Inflammatory macrophage treated with lipopolysaccharide for 4 hours (primary cell): Measurements from ENCODE around the gene OXA1L.
A peak's percentile ranks its signal among the peaks of the same experiment; 100 is the strongest.
"Not testable (repeated sequence)": the region's sequence is repeated elsewhere in the genome, so short reads cannot be mapped to it uniquely, and the experiment has no call there.

Source experiments
- DNase-seq: peaks from one replicate; pipeline ENCODE4 v3.0.0-alpha.2; 2020

OXA1L gene

DNA sequence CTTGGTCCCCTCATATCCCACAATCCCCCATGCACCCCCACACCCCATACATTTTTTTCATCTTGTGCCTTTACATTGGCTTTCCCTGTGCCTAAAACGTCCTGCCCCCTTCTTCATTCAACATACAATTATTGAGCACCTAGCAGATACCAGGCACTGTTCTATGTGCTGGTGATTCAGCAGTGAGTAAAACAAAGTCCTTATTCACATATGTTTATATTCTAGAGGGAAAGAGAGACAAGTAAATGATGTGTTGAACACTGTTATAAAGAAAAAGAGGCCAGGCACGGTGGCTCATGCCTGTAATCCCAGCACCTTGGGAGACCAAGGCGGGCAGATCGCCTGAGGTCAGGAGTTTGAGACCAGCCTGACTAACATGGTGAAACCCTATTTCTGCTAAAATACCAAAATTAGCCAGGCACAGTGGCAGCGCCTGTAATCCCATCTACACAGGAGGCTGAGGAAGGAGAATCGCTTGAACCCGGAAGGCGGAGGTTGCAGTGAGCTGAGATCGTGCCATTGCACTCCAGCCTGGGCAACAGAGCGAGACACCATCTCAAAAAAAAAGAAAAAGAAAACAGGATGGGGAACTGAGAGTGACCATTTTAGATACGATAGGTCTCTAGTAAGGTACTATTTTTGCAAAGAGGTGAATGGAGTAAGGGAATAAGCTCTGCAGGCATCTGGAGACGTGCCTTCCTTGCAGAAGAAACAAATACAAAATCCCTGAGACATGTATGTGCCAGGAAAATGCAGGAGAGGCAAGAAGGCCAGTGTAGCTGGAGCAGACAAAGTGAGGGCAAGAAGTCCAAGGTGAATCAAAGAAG is 36.6 kb downstream of the OXA1L start:
- no peak for DNase-seq

DNA sequence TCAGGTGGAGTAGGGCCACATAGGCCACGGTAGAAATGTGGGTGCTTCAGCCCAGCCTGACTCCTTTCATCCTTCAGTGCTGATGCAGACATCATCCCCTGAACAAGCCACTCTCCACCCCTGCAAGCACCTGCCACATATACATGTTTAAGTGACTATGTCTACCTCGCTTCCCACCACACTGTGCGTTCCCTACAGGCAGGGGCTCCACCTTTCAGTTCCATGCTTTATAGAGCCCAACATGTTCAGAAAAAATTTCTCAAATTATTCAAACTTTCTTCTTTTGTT is 37.1 kb downstream of the OXA1L start:
- no peak for DNase-seq

DNA sequence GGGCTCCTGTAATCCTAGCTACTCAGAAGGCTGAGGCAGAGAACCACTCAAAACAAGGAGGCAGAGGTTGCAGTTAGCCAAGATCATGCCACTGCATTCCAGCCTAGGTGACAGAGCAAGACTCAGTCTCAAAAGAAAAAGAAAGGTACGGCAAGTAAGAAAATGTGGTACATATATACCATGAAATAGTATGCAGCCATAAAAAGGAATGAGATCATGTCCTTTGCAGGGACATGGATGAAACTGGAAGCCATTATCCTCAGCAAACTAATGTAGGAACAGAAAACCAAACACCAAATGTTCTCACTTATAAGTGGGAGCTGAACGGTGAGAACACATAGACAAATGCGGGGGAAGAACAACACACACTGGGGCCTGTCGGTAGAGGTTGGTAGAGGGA is 38.7 kb downstream of the OXA1L start:
- not testable (repeated sequence) for DNase-seq

DNA sequence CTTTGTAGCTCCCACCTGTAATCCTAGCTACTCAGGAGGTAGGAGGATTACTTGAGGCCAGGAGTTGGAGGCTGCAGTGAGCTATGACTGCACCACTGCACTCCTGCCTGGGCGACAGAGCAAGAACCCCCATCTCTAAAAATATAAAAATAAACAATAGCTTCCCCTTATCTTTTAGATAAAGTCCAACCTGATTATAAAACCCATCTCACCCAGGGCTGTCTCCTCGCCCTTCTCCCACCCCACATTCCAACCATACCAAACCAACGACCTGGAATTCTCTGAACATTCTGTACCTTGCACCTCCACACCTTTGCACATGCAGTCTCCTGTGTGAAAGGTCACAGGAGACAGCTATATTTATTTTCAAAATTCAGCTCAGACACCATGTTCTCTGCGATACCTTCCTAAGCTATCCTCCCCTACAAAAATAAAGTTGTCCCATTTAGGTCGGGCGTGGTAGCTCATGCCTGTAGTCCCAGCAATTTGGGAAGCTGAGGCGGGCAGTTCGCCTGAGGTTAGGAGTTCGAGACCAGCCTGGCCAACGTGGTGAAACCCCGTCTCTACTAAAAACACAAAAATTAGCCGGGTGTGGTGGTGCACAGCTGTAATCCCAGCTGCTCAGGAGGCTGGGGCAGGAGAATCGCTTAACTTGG is 41.1 kb downstream of the OXA1L start:
- no peak for DNase-seq

DNA sequence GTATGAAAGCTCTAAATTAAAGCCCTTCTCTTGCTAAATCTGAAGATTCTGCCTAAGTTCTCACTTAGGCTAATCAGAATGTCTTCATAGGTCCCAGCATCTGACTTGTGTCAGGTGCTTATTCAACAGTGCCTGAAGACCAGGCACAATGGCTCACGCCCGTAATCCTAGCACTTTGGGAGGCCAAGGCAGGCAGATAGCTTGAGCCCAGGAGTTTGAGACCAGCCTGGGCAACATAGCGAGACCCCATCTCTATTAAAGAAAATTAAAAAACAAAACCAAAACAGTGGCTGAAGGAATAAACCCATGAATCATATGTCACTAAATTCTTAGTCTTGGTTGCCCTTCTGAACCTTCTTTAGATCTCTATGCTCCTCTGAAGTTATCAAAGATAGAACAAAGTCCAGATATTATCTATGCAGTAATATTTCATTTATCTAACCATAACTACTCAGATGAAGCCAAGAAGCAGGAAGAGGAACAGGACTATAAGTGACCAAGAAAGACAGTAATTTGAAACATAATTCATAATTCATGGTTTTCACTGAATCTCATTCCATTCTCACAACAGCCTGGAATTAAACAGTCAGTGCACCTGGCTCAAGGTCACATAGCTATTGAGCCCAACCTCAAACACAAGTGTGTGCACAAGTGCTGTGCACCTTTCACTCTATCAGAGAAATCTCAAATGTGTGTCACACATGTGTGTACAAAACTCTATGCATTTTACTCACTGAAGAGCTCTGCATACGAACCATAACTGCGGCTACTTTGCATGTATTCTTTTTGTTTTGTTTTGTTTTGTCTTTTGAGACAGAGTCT is 42.1 kb downstream of the OXA1L start:
- no peak for DNase-seq

DNA sequence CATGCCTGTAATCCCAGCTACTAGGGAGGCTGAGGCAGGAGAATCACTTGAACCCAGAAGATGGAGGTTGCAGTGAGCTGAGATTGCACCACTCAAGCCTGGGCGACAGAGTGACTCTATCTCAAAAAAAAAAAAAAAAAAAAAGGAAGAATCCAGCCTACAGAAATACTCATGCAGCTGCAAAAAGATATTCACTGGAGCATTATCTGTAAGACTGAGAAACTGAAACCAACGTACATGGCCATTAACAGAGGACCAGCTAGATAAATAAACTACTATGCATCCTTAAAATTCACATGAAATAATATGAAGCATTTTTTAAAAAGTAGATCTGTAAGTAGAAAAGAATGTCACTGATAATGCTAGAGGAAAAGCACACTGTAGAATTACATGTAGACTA is 45.2 kb downstream of the OXA1L start:
- peak; percentile 88 for DNase-seq

DNA sequence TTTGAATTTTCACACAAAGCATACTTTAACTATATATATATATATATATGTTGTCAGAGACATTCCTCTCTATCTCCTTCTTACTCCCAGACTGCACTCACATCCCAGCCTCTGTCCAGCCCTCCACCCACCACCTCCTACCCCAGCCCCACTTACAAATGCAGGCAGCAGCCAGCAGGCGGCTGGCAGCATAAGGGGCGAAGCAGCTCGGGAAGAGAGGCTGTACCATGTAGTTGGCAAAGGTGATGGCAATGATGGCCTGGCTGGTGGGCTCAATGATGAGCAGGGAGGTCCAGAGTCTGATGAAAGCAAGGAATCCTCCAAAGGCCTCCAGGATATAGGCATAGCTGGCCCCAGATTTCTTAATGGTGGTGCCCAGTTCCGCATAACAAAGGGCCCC is 46.3 kb downstream of the OXA1L start:
- DNase-seq, result peak; percentile 35

DNA sequence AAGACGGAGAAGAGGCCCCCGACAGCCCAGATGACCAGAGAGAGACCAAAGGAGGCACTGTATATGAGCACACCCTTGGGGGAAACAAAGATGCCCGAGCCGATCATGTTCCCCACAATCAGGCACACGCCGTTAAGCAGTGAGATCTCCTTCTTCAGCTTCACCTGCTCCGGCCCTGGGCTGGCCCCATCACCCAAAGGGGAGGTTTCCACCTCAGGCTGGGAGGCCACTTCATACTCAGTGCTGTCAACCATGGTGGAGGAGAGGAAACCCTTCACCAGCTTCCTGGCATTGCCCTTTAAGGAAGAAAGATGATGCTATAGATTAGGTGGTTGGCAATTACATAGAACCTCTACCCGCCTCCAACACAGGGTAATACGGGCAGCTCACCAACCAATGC is 46.7 kb downstream of the OXA1L start:
- no peak for DNase-seq

DNA sequence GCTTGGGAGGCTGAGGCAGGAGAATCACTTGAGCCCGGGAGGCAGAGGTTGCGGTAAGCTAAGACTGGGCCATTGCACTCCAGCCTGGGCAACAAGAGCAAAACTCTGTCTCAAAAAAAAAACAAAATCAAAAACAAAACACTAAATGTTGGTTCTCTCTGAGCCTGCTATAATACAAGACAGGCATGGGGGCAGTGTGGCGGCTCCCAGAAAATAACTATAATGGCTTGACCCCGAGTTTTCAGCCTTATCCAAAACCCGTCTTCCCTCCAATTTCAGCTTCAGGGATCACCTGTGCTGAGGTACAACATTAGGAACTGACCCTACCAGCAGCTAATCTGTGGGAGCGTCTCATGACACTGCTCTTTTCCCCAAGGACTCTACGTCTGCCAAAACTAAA is 47.9 kb downstream of the OXA1L start:
- no peak for DNase-seq

DNA sequence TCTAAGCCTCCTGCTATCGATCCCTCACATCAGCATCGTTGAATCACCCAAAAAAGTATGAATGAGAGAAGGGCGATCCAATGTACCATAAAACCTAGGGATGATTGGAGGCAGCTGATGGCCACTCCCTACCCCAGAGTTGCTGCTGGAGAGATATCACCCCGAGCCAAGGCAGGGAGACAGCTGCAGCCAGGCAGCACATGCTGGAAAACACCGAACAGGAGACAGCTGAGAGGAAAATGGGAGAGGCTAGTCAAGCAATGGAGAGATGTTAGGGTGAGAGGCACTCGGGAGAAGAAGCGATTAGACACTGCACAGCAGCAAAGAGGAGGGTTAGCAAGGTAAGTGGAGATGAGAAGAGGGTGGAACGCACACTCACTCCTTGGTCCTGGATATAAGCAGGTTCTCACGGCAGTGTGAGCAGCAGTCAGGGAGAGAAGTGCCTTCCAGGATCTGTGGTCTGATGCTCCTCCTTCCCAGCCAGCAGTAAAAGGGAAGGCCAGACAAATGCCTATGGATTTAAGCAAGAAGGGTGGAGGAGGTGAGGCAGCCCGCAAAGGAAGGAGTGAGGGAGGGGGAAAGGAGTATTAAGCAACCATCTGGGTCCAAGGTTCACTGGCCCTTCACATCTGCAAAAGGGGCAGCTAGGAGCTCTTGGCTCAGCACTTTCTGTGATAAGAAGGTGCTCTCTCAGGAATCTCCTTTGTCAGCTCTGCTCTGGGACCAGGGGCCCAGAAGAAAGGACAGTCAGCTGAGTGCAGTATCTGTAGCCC is 48.6 kb downstream of the OXA1L start, which contains the start of gene SLC7A7:
SLC7A7 (minus strand) TSS at position 495 of the 773 bp plus-strand sequence. CDS start 2,037 bp downstream, outside the sequence.
- DNase-seq, result peak; percentile 66

DNA sequence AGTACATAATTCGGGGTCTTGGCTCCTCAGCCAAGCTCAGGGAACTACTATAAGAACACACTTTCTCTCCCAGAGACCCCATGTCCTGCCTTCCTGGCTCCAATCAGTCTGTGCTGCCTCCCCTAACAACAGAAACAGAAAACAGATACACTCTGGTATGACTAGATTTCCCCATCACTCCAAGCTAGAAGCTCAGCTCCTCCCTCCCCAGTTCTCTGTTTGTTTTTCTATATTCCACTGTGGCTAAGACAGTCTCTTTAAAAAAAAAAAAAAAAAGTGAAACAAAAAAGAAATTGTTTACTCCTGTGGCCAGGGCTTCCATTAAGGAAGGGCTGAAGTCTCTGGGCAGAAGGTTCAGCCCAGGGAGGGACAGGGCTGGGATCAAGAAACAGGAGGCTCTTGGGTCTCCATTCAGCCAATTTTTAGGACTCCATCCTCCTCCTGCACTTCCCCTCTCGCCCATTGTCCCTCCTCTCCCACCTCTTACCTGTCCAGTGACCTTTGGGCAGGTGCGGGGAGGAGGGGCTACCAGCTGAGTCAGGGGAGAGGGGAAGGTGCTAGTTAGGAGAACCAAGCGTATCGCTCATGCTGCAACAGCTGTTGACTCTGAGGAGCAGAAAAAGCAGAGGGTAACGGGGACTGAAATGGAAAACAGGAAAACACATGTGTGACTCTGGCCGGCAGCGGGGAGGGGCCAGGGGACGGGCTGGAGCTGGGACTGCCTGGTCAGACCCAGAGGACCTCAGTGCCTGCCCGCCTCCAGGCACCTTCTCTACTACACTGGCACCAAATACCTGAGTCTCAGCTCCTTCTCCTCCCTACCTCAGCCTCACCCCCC is 52.9 kb downstream of the OXA1L start:
- peak; percentile 81 for DNase-seq

DNA sequence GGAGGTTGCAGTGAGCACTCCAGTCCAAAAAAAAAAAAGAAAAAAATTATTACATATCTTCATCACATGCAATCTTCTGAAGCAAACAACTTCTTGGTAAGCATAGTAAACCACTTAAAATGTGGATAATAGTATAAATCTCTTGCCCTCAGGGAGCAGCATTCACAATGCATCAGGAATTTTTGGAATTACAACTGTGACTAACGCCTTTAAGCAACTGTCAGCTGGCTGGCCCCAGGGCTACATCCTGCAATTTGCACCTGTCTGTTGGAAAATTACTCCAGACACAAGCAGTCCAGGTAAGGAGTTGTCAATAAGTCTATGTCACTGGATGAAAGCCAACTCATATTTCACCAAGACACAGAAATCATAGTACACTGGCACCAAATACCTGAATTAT is 54.2 kb downstream of the OXA1L start:
- DNase-seq, result no peak

DNA sequence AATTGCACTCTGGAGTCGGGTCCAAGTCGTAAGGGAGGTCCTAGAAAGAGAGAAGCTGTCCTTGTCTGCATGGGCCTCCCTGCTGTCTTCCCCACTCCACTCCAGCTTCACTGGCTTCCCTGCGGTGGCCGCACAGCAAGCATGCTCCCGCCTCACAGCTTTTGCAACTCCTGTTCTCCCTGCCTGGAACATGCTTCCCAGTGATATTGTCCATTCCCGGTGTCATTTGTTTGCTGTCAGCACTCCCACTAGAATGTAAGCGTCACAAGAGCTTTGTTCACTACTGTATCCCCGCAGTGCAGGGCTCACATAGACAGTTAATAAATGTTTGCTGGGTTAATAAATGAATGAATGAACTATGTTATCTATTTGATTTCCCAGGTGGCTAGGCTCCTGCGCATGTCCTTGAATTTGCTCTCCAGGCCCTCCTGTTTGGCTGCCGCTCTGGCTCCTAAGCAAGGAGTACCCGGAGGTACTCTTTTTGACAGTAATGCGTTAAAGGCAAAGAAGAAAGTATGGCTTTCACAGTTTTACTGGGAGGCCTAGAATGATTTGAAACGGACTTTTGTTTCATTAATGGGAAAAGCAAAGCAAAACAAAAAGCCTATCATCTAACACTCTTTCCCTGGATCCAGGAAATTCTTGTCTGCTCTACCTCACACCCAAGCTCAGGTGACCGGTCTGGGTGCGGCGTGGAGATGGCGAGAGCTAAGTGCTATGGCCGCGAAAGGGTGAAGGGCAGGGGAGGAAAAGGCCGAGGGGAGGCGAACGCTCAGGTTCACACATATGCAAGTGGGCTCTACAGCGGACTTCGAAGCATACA is 54.9 kb downstream of the OXA1L start:
- DNase-seq, result no peak

DNA sequence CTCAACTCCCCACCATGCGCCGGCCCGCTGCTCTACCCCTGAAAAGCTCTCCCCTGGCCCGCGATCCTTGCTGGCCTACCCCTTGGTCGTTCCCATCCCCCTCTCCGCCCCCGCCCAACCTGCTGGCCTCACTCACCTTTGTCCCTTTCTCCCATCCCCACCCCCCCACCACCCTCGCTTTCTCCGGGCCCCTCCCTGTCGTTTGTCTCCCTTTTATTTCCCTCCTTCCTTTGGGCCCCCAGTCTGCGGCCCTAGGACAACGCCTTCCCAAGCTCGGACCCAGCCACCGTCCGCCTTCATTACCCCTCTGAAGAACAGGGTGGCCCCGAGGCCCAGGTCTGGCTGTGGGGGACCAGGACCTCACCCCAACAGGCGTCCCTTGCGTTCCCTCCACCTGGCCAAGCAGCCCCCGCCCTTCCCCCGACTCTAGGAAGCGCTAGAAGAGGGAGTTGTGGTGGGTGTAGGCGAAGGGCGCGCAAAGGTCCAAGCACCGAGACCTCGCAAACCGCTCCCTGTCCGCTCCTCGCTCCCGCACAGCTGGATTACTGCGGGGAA is 55.6 kb downstream of the OXA1L start:
- no peak for DNase-seq
